Osteocyte (in vitro differentiated cells): ENCODE data around the gene FFAR1. TPM values are rescaled to one million over a fixed set of nuclear protein-coding genes. Genes with fewer than 3 reads are reported as not detected.

Source experiments
- DNase-seq: peaks from one replicate; pipeline ENCODE4 v3.0.0; 2021; ENCODE audit warnings: mixed read lengths; ENCODE audit not compliant: unreplicated experiment; ENCODE audit errors: extremely low spot score
- H3K27ac Mint-ChIP-seq: one replicate; pipeline ENCODE4 v1.8.0; 2021; ENCODE audit warnings: mild to moderate bottlenecking, mixed read lengths; ENCODE audit not compliant: unreplicated experiment
- H3K27me3 Mint-ChIP-seq: one replicate; pipeline ENCODE4 v1.8.0; 2021; ENCODE audit warnings: mixed read lengths; ENCODE audit not compliant: unreplicated experiment
- H3K36me3 Mint-ChIP-seq: one replicate; pipeline ENCODE4 v1.8.0; 2021; ENCODE audit warnings: mixed read lengths; ENCODE audit not compliant: unreplicated experiment
- H3K4me1 Mint-ChIP-seq: one replicate; pipeline ENCODE4 v1.8.0; 2021; ENCODE audit warnings: mixed read lengths; ENCODE audit not compliant: unreplicated experiment
- H3K4me3 Mint-ChIP-seq: one replicate; pipeline ENCODE4 v1.8.0; 2021; ENCODE audit warnings: mild to moderate bottlenecking, moderate library complexity, mixed read lengths; ENCODE audit not compliant: unreplicated experiment
- H3K9me3 Mint-ChIP-seq: one replicate; pipeline ENCODE4 v1.8.0; 2021; ENCODE audit warnings: mixed read lengths; ENCODE audit not compliant: unreplicated experiment
- total RNA-seq: library from RNA; stranded (reverse); gene quantifications from 2 replicates; pipeline ENCODE4 v1.2.1, GENCODE V29; 2021
- TF ChIP-seq, protein P1 (sequence below): fragments of 200-600 bp; sonication (generic); IDR thresholded peaks from 2 replicates; pipeline ENCODE4 v1.5.0; 2021; ENCODE audit warnings: antibody characterized with exemption, mild to moderate bottlenecking, moderate library complexity

FFAR1 gene
- total RNA-seq, 1 donor from 2014 or later = not detected

DNA sequence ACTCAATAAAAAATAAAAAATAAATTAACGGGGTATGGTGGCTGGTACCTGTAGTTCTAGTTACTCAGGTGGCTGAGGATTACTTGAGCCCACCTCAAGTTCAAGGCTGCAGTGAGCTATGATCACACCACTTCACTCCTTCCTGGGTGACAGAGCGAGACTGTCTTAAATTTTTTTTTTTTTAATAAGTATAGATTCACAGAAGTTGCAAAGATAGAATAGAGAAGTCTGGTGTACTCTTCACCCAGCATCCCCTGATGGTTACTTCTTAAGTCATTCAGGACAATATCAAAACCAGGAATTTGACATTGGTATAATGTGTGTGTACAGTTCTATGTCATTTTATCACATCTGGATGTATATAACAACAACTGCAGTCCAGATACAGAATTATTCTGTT, 26.4 kb upstream of the FFAR1 start:
- TF ChIP-seq, protein P1, sequence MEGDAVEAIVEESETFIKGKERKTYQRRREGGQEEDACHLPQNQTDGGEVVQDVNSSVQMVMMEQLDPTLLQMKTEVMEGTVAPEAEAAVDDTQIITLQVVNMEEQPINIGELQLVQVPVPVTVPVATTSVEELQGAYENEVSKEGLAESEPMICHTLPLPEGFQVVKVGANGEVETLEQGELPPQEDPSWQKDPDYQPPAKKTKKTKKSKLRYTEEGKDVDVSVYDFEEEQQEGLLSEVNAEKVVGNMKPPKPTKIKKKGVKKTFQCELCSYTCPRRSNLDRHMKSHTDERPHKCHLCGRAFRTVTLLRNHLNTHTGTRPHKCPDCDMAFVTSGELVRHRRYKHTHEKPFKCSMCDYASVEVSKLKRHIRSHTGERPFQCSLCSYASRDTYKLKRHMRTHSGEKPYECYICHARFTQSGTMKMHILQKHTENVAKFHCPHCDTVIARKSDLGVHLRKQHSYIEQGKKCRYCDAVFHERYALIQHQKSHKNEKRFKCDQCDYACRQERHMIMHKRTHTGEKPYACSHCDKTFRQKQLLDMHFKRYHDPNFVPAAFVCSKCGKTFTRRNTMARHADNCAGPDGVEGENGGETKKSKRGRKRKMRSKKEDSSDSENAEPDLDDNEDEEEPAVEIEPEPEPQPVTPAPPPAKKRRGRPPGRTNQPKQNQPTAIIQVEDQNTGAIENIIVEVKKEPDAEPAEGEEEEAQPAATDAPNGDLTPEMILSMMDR = no peak
- no peaks in the 10 kb centered on the region for H3K9me3 Mint-ChIP-seq
- H3K27ac Mint-ChIP-seq = no peak overlapping the region
- no peak for DNase-seq
- H3K4me1 Mint-ChIP-seq = peaks cover 8% of the 10 kb centered on the region
- H3K36me3 Mint-ChIP-seq = no peaks in the 10 kb centered on the region
- H3K4me3 Mint-ChIP-seq = no peak overlapping the region
- H3K27me3 Mint-ChIP-seq = peaks cover 13% of the 10 kb centered on the region

DNA sequence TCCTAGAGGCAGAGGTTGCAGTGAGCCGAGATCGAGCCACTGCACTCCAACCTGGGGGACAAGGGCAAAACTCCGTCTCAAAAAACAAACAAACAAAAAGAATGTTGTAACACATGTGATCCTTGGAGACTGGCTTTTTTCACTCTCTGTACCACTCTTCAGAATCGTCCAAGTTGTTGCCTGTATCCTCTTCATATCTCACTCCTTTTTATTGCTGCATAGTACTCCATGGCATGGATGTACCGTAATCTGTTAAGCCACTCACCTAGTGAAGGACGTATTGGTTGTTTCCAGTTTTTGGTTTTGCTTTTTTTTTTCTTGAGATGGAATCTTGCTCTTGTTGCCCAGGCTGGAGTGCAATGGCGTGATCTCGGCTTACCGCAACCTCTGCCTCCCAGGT, 25.7 kb upstream of the FFAR1 start:
- Mint-ChIP-seq H3K9me3 (no peaks in the 10 kb centered on the region), H3K27me3 (peaks cover 15% of the 10 kb centered on the region), H3K4me3 (no peak overlapping the region), H3K36me3 (no peaks in the 10 kb centered on the region), H3K27ac (no peak overlapping the region), H3K4me1 (peaks cover 8% of the 10 kb centered on the region)
- DNase-seq = no peak
- TF ChIP-seq, protein P1 = no peak

DNA sequence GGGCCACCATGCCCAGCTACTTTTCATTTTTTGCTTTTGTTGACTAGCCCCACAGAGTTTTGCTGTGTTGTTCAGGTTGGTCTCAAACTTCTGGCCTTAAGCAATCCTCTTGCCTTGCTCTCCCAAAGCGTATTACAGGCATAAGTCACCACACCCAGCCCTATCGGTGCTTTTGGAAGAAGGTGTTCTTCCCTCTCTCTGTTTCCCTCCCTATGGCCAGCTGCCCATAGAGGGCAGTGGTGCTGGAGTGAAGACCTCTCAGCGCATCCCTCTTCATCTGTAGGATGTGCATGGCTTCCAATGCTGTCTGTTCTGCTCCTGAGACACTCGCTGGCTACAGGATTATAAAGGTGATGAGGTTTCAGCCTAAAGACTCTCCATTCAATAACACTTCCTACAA, 20.1 kb upstream of the FFAR1 start:
- no peaks in the 10 kb centered on the region for H3K4me1 Mint-ChIP-seq
- no peak overlapping the region for H3K4me3 Mint-ChIP-seq
- peaks cover 26% of the 10 kb centered on the region for H3K27me3 Mint-ChIP-seq
- no peak overlapping the region for H3K27ac Mint-ChIP-seq
- no peaks in the 10 kb centered on the region for H3K36me3 Mint-ChIP-seq
- no peaks in the 10 kb centered on the region for H3K9me3 Mint-ChIP-seq
- no peak for DNase-seq
- TF ChIP-seq, protein P1 = peak; percentile 21

DNA sequence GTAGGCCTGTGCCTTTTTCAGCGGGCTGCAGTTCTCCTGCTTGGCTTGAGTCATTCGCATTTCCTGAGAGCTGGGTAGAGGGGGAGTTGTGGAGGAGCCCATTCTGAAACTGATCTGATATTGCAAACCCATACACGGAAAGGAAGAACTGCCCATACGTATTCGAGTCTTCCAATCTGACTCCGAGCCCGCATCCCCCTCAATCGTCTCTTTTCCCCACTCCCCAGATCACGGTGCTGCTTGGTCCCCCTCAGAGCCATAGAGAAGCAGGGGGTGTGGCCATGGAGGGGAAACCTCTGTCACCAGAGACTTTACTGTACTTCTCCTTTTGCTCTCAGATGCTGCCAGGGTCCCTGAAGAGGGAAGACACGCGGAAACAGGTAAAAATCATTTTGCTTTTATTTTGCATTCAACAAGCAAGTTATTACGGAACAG, 18.8 kb upstream of the FFAR1 start, which contains the start of gene CD22:
CD22 (plus strand) TSS at position 337 of the 435 bp plus-strand sequence. CDS start 2,854 bp downstream, outside the sequence.
- H3K27ac Mint-ChIP-seq = no peak within 1 kb of the TSS
- TF ChIP-seq, protein P1 = no peak
- DNase-seq = no peak
- H3K9me3 Mint-ChIP-seq = no peaks in the 10 kb centered on the region
- H3K4me1 Mint-ChIP-seq = no peaks in the 10 kb centered on the region
- peaks cover 28% of the 10 kb centered on the region for H3K27me3 Mint-ChIP-seq
- no peak within 1 kb of the TSS for H3K4me3 Mint-ChIP-seq
- no peaks in the 10 kb centered on the region for H3K36me3 Mint-ChIP-seq

DNA sequence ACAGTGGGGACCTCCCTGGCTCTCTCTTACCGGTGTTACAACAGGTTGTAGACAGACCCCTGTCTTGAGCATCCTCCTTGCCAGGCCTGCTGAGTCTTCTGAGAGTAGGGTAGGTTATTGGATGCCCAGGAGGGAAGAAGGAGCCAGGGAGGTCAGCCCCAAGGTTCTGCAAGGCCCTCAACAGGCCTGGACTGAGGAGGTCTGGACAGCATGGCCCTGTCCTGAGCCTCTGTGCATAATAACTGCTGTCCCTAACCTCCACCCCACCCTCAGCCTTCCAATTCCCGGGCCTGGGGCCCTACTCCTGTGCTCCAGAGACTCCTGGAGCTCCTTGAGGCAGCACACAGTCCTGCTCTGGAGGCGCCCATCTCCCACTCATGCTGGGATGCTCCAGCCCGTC, 18.4 kb upstream of the FFAR1 start:
- no peak overlapping the region for H3K27ac Mint-ChIP-seq
- H3K9me3 Mint-ChIP-seq = no peaks in the 10 kb centered on the region
- DNase-seq = no peak
- no peak overlapping the region for H3K4me3 Mint-ChIP-seq
- H3K36me3 Mint-ChIP-seq = no peaks in the 10 kb centered on the region
- TF ChIP-seq, protein P1 = no peak
- no peaks in the 10 kb centered on the region for H3K4me1 Mint-ChIP-seq
- H3K27me3 Mint-ChIP-seq = peaks cover 31% of the 10 kb centered on the region
